Fibroblast of peridontal ligament (primary cell): Measurements from ENCODE around the gene SCFD1.

ENCODE experiments used
- DNase-seq: peaks from one replicate; pipeline ENCODE4 v3.0.0-alpha.2; 2010; ENCODE audit errors: extremely low read depth

Gene SCFD1

GRCh38 chr14:30754778-30755177, 132.7 kb downstream of the SCFD1 start:
- no peak for DNase-seq

- DNase-seq: no peak
Observed at GRCh38 chr14:30756594-30756993, 134.5 kb downstream of the SCFD1 start.

DNA sequence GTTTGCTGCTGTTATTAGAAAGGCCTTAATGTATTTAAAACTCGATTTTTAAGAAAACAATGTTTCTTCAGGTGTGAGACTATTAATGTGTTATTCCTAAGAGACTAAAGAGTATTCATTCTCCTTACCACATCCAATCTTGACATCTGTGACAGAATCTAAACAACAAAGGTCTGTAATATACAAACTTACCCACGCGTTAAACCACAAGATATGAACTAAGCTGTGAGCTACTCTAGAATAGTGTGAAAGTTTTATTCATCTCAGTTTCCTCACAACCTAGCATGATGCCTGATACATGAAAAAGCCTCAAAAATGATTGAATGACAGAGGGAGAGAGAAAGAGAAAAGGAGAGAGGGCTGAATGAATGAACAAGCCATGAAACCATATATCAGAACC, 135.0 kb downstream of the SCFD1 start:
- no peak for DNase-seq

DNA sequence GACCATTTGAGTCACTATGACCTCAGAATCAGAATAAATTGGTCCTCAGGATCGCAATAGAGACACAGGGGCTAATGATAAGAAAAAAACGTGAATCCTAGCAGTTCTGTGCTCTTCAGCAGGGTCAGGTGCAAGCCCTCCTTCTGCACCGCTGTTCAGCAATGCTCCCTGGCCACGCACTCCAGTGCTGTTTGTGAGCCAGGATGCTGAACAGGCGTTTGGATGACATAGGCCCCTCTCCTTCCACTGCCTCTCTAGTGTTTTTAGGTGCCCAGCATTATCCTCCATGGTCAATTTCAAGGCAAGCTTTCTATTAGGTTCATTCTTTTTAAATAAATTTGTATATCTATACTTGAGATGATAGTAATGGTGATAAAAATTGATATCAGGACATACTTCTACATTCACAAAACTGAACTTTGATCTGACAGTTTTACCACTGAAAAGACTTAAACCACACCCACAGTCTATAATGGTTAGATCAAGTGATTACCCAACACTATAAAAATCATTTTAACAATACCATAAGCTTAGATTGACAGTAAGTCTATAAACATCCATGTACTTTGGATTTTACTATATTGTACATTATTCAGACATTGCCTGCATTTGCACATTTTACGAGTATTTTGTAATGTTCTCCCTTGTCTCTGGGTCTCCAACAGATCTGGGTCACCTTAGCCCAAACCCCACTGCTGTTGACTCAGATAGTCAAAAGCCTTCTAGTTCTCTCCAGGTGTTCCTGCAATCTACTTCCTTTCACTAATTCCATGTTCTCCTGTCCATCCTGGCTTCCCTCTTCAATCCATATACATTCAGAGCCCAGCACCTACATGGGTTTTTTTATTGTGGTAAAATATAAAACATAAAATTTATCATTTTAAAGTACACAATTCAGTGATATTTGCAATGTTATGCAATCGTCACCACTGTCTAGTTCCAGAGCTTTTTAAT, 137.3 kb downstream of the SCFD1 start:
- no peak for DNase-seq

- no peak for DNase-seq
Observed at GRCh38 chr14:30763891-30764290, 141.8 kb downstream of the SCFD1 start.

- DNase-seq: no peak
Observed at GRCh38 chr14:30767624-30768023, 145.5 kb downstream of the SCFD1 start.

DNA sequence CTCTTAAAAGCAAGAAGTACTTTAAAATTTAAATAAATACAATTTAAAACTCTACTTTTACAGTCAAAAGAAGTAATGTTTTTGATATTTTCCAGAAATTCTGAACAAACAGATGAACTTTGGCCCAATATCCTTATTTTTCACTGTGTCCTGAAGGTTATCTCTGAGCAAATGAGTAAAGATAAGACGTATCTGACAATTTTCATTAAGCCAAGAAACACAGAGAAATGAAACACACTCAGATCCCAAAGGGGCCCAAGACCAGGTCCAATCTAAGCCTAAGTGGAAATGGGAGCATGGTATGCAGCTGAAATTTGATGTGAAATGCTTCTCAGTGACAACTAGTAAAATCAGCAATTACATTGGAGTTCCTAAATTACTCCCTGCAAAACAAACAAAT, 146.7 kb downstream of the SCFD1 start:
- DNase-seq: no peak

GRCh38 chr14:30770376-30770775, 148.3 kb downstream of the SCFD1 start:
- DNase-seq: no peak

- DNase-seq: no peak
Observed at GRCh38 chr14:30771595-30771994, 149.5 kb downstream of the SCFD1 start.

- DNase-seq: peak; percentile 8
Observed at GRCh38 chr14:30779210-30779609, 157.1 kb downstream of the SCFD1 start.
